ENCODE data around the gene SRCIN1.
A peak's percentile ranks its signal among the peaks of the same experiment; 100 is the strongest.

Gene SRCIN1

DNA sequence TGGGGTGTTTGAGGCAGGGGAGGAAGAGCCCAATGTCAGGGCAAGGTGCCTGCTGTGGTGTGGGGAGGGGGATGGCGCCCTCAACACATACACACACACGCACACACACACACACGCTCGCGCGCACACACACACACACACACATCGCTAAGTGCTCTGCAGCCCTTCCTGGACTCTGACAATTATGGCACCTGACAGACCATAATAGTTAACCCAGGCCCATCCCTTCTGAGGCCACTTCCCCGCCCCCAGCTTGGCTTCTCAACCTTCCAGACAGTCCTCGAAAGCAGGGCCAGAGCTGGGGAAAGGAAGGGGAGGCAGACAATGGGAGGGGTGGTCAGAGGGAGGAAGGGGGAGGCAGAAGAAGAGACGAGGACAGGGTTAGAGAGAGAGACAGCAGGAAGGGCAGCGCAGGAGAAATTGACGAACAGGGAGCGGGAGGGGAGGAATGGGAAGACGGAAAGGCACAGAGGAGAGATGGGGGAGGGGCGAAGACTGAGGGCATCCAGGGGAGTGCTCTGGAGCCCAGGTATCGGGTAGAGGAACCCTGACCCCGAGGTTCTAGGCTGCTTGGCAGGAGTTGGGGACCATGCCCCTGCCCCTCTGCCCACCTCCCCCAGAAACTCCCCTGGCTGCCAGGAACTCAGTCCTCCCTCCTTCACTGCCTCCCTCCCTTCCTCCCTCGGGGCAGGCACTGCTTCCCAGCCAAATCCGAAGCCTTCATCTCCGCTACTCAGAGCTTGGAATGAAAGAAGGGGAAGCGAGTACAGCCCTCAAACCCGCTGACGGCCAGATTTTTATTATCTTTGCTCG lies 4.0 kb downstream of the SRCIN1 start:
- FAIRE-seq (no peak), DNase-seq (ENCODE audit: insufficient read length, low spot score) (no peak)

DNA sequence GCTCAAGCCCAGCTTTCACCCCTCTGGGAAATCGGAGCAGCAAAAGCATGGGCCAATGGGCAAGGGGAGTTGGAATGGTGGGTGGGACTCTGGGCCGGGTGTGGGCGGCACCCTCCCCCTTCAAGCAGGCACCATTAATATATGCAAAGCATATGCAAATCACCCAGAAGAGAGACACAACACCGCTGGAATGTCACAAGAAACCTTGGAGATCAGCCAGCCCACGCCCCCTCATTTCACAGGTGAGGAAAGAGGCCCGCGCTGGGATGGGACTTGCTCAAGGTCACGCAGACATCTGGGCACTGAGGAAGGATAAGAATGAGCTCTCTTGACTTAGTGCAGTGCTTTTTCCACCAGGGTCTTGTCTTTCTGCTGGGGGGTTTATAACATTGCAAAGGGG lies 4.8 kb downstream of the SRCIN1 start:
- FAIRE-seq (no peak), DNase-seq (ENCODE audit: insufficient read length, low spot score) (no peak)

DNA sequence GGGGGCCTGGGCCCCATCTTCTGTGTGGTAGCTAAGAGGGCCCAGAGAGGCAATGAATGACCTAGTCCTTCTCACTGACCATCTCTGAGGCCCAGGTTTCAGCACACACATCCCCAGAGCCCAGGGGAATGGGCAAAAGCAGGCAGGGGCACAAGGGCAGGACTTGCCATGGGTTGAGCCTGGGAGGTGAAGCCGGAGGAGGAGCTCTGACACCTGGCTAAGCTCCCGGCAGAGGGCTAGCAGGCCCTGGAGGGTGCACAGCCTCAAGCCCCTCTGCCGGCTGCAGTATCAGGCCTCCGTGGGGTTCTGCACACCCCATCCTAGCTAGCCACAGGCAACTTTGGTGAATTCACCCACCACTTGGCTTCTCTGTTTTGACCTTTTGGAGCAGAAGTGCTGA lies 5.3 kb downstream of the SRCIN1 start:
- FAIRE-seq (no peak), DNase-seq (ENCODE audit: insufficient read length, low spot score) (no peak)

DNA sequence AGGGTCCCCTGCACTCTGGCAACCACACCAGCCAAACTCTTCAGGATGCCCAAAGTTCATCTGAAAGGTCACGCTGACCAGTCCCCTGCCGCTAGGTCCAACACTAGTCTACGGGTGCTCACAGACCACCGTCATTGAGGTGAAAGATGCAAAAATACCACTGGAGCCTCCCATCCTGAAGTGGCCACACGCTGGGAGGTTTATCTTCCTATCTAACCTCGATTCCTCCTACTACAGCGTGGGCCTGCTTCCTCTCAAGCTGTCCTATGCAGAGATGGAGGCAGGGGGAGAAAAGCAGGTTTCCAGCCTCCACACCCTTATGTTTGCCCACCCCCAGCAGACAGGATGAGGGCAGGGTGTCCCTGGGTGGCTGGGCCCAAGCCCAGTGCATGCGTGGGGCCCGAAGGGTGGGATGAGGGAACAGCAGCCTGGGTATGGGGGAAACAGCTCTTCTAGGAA lies 6.3 kb downstream of the SRCIN1 start:
- no peak for FAIRE-seq
- DNase-seq (ENCODE audit: insufficient read length, low spot score) = no peak

DNA sequence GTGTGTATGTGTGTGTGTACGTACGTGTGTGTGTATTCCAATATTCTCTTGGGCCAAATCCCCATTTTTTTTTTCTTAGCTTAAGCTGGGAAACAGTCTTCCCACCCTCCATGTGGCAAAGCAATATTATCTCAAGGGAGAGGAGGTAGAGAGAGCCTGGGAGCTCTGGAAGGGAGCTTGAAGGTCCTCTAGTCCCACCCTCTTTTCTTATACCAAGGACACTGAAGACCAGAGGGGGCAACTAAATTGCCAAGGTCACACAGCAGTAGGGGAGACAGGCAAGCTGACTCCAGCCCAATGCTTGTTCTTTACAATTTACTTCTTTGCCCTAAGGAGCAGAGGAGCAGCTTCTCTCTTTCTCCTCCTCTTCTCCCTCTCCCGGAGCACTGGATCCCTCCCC lies 6.8 kb downstream of the SRCIN1 start:
- no peak for DNase-seq (ENCODE audit: insufficient read length, low spot score)
- no peak for FAIRE-seq

DNA sequence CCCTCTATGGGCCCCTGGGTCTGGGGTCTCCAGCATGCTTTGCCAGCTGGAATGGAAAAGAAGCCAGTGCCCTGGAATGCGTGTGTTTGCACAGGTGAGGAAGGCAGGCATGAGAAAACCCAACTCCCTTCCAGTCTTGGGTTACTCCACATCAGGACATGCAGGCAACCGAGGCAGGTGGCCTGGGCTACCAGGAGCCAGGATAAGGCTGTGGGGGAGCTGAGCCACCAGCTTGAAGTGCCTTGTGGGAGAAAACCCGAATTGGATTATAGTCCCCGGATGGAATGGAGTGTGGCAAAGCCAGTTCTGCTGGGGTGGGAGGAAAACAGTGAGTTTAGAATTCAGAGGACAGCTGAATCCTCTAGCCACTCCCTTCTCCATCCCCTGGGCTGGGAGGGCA lies 7.2 kb downstream of the SRCIN1 start:
- DNase-seq (ENCODE audit: insufficient read length, low spot score) (peak; percentile 88), FAIRE-seq (no peak)

DNA sequence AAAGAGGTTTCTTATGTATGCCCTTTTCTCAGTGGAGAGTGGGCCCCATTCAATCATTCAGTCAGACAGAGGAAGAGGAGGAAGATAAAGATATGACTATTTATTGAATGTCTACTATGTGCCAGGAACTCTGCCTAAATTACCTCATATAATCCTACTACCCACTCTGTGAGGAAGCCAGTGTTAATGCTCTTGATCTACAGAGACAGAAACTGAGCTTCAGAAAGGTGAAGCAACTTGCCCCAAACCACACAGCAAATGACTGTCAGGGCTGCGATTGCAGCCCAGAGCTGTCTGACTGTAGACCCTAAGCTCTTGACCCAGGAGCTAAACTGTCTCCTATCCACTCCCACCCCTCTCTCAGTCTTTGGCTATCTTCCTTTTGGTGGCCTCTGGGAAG lies 8.4 kb downstream of the SRCIN1 start:
- no peak for FAIRE-seq

DNA sequence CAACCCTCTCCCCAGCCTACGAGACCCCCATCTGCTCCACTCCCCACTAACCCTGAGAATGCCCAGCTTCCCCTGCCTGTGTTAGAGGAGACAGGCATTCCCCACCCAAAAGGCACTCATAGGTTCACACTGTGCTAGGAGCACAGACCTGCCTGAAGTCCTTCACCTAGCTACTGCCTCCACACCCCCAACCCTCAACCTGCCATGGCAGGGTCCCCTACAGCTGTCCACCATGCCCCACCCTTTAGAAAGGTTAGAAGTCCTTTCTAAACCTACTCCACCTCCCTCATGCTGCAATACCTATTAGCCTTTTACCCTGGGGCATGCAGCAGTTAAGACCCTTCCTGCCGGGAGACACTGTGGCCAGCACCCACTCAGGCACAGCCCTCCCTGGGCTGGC lies 9.1 kb downstream of the SRCIN1 start:
- FAIRE-seq (no peak), DNase-seq (ENCODE audit: insufficient read length, low spot score) (no peak)

More for the DNA sequence above, 8.4 kb downstream of the SRCIN1 start:
- DNase-seq (ENCODE audit: insufficient read length, low spot score) = no peak

DNA sequence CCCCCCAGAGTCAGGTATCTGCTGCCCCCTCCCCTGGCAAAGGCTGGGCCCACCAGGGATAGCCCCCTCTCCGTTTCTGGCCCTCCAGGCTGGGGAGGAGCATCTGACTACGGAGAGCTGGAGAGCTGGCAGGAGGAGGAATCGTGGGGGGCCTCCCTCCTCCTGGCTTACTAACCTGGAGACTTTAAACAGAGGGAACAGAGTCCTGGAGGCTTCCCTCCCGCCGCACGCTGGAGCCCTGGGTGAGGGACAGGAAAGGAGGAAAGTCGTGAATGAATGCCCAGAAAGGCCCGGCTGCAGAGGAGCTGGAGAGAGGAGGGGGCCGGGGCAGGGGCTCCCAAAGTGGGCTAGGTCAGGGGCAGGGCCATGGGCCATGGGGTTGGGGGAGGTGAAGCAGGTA lies 9.9 kb downstream of the SRCIN1 start:
- no peak for DNase-seq (ENCODE audit: insufficient read length, low spot score)
- no peak for FAIRE-seq

DNA sequence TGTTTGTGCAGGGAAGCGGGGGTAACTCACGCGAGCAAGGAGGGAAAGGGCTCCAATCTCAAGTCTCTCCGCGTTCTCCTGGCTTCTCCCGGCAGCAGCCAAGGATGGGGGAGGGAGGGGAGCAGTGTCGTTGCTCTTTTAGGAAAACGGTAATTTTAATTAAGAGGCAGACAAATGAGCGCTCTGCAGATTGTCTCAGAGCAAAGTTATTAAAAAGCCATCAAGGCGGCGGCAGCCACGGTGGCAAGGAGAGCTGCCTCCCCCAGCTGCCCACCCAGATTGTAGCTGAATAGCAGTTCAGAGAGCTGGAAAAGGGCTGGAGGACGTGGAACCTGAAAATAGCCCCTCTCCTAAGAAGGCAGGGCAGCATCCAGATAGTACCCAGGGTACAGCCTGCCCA lies 11.6 kb downstream of the SRCIN1 start:
- no peak for FAIRE-seq

DNA sequence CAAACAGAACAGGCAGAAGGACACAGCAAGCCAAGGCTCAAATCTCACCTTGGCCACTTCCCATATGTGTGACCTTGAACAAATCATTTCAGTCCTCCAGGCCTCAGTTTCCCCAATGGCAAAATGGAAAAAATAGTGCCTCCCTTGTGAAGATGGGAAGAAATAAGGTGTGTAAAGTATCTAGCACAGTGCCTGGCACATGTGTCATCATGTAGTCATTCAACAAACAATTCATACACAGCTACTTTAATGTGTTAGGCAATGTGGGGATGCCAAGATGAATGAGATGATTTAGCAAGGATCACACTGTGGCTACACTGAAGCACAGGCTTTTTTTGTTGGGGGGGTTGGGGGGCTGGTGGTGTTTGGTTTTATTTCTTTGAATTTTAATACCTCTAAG lies 13.3 kb downstream of the SRCIN1 start:
- FAIRE-seq (no peak), DNase-seq (ENCODE audit: insufficient read length, low spot score) (no peak)

More for the DNA sequence above, 11.6 kb downstream of the SRCIN1 start:
- DNase-seq (ENCODE audit: insufficient read length, low spot score) = no peak

DNA sequence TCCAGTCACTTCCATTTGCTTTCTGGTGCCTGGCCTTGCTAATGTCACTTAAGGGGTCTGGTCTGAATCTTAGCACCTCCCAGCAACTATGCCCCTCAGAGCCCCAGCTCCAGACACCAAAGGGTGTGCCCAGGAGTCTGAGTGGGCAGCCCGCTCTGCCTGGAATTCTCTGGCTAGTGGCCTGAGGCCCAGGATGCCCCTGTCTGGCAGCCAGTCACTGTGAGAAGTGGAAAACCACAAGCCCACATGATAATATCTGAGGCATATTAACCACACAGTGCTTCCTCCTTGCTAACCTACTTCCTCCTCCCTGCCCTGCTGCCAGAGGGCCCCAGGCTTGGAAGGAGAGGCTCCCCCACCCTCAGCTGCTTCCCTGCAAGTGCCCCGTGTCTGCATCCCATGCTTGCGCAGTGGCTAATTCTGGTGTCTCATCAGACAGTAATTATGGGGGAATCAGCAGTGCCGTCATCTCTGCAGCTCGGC lies 14.0 kb downstream of the SRCIN1 start:
- DNase-seq (ENCODE audit: insufficient read length, low spot score) (no peak), FAIRE-seq (no peak)

DNA sequence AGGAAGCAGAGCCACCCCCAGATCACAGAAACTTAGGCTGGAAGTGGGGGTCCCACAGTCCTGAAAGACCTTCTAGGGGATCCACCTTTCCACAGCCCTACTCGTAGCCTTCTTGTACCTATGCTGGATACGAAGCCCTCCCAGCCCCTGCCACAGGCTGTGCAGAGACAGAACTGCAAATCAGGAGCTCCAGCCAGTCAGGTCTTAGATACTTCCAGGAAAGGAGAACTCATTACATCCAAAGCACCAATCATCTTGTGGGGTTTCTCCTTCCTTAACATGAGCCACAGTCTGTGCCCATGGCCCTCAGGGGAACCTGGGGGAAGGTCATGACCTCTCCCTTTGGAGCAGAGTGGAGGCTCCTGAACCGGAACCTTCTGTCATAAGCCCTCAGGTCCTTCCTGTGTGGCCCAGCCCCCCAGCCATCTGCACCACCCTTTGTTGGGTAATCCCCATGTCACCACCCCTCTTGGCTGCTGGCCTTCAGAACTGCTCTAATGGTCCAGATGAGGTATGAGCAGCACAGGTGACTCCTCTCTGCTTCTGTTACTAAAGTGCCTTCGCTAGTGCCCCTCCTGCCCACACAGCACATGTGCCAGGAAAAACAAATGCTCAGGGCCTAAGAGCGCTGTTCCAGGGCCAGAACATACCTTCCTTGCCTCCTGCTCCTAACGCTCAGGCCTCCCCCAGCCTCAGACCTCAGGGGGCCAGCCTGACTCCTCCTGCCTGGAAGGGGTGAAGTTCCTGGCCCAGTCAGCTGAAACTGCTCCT lies 14.6 kb downstream of the SRCIN1 start:
- DNase-seq (ENCODE audit: insufficient read length, low spot score) = no peak
- no peak for FAIRE-seq

DNA sequence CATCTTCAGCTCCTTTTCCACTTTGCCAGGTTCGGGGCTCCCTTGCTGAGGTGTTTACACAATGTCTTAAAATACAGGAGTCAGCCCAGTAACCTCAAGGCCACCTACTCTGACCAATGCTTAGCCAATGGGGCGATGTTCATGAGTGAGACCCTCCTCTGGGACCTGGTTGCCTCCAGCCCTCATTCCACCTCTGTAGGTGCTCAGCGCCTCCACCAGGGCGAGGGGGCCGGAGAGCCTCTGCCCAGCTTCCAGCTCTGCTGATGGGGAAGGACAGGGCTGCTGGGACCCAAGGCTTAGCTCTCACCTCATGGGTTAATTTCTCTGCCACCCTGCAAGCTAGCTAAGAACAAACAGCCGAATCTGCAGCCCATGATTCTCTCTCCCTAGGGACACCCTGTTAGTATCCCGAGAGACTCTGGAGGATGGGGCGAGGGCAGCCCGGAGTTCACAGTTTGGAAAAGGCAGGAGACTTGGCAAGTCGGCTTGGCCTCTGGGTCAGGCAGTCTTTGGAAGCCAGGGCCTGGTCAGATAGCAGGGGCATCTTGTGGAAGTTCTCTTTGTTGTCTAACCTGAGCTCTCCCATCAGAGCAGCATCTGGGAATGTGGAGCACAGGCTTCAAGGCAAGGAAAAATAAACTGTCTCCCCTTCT lies 16.2 kb downstream of the SRCIN1 start:
- DNase-seq (ENCODE audit: insufficient read length, low spot score) (no peak), FAIRE-seq (no peak)

DNA sequence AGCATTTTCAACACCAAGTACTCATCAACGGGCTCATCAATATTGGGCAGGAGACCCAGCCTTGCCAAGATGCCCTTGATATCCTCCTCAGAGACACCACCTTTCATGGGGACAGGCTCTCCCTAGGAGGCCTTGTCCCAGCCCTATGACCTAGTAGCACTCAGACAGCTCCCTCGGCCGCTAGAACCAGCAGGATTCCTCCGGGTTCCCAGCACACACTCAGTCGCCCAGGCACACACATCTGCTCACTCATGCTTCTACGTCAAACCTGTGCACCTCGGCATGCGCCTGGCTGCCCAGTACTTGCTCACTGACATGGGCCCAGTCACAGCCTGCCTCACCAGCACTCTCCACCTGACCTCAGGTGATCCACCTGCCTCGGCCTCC lies 17.0 kb downstream of the SRCIN1 start:
- FAIRE-seq (no peak), DNase-seq (ENCODE audit: insufficient read length, low spot score) (no peak)

DNA sequence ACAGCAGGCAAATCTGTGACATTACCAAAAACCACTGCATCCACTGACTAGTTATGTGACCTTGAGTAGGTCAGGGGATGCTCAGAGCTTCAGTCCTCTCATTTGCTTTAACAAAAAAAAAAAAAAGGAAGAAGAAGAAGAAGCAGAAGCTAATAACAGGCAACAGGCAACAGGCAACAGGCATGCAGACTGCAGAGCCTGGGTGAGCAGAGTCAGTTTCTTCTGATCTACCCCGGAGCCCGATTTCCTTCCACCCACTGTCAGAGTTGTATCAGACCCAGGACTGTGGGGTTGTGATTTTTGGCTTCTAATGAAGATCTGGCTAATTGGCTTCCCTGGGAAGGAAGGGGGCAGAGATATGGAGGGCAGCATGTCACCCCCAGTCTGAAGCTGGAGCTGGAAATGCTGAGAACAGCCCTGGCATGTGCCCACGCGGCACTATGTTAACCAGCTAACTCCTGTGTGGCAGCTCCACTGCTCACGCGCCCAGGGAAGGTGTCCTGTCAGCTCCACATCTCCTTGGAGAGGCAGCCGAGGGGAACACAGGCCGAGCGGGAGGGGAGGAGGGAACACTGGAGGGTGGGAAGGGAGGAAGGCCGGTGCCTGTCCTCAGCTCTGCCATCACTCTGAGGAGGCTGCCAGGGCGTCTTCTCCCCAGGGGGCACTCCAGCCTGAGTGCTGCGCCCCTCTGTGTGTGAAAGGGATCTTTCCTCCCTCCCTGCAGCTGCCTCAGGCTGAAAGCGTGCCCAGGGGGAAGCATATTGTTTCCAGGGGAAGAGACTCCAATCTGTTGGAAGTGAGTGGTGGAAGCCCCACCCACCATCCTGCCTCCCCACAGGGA lies 17.6 kb downstream of the SRCIN1 start:
- DNase-seq (ENCODE audit: insufficient read length, low spot score) = no peak
- no peak for FAIRE-seq

DNA sequence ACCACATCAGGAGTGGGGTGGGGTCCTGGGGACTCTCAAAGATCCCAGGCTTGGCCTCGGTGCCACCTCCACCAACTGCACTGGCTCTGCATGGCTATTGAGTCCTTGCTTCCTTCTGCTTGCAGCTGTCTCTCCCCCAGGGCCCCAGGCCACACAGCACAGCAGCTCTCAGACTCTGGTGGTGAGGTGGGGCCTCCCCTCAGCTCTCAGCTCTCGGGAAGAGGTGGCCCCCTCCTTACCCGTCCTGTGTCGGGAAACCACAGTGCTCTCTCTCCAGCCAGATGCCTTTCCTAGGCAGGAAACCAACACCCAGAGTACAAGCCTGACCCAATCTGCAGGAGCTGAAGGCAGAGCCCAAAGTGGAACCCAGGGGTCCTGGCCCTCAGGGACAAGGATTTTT lies 18.5 kb downstream of the SRCIN1 start:
- no peak for DNase-seq (ENCODE audit: insufficient read length, low spot score)
- no peak for FAIRE-seq

DNA sequence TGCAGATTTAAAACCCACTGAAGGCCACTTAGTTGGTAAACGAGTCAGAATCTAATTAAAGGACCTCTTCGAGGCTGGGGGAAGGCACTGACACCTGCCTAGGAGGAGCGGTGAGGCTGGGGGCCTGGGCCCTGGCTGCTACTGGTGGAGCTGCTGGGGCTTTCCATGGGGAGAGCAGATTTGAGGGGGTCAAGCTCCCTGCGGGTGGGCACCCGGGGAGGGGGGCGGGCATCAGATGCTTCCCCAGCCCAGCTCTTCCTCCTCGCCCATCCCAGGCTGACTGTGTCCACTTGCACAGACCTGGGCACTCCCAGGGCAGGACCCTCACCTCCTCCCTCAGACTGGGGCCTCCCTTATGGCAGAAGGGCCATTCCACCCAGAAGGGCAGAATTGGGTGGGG lies 19.0 kb downstream of the SRCIN1 start:
- DNase-seq (ENCODE audit: insufficient read length, low spot score) (no peak), FAIRE-seq (no peak)

DNA sequence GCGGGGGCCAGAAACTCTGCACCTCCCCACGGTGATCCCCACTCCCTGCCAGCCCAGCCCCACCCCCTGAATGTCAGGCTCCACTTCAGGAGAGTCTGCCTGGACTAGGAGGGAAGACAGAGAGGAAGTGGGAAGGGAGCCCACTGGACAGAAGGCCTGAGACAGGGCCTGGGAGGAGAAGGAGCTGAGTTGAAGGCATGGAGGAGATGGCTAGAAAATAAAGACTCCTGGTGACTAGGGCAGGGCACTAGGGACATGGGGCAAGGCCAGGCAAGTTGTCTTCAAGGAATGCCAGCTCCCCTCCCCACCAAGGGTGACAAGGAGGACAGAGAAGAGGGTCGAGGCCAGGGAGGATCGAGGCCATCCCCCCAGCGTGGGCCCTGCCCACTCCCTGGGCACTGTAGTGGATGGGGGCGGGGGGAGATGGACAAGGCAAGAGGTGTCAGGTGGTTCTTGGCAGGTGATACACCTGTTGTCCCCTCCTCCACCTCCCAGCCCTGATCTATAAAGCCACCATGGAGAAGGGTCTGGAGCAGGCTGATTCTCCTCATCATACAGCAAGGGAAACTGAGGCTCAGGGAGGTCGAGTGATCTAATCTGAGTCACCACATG lies 19.7 kb downstream of the SRCIN1 start:
- DNase-seq (ENCODE audit: insufficient read length, low spot score) (no peak), FAIRE-seq (no peak)

Measured in HTR-8/SVneo (cell line).